ENCODE data around the gene FAM110D. TPM values are rescaled to one million over a fixed set of nuclear protein-coding genes. Genes with fewer than 3 reads are reported as not detected.

FAM110D gene
- total RNA-seq, 2 donors from 2014 or later = 5.2 to 5.3 TPM

DNA sequence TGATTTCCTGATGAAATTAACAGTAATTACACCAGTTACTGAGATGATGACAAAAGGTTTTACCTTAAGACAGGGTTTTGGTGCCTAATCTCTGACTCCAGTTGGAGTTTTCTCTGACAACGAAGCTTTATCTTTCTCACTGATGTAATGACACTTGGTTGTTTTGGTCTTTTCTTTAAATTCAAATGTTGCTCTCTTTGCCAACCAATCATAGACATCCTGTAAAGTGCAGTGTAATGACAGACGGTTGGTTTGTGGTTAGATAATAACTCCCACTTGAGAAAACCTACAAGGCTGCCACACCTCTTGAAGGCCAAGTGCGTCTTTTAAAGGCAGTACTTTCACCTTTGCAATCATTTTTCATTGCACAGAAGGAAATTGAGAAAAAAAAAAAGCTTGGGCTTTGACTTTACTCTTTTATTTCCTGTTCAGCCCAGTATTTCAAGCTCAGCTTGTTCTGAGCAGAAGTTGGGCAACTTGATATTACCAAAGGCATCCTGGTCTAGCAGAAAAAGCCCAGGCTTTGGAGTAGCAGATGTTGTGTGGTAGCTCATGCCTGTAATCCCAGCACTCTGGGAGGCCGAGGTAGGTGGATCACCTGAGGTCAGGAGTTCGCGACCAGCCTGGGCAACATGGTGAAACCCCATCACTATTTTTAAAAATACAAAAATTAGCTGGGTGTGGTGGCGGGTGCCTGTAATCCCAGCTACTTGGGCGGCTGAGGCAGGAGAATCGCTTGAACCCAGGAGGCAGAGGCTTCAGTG lies 32.4 kb upstream of the FAM110D start:
- no peak for DNase-seq
- intact Hi-C loops (cut with DNase I) = no loop called here

DNA sequence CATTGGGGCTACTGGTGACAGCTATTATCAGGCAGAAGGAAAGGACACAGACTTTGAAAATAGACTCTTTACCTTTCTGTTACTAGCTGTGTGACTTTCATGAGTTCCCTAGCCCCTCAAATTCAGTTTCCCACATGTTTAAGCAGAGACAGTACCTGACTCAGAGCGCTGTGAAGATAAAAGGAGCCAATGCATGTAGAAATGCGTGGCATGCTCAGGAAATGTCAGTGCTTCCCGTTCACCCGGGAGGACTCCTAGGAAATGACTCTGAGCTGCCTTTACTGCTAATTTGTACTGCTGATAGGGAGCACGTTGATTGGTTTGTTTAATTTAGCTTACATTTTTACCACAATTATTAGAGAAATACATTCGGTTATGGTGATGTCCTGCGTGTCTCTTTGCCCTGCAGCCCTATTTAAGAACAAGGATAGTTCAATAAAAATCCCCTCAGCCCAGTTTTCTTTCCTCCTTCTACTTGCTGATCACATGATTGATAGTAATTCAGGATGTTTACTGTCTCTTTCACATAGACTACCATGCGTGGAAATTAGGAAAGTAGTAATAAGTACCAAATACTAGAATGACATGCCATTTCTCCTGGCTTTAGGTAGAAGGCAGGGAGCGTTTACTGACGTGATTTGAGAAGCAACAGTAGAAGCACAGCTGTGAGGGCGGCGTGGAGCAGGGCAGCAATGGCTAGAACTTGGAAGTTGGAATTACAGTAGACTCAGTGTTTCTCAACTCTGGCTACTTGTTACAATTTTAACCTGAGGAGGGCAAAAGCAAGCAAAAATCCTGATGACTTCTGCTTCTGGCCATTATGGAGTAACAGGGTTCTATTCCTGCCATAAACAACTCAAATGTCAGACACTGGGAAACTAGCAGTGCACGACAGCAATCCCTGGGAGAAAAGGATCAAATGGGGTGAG lies 31.4 kb upstream of the FAM110D start:
- intact Hi-C loops (cut with DNase I) = no loop called here
- peak in 1 of 2 donors; percentile 49 for ATAC-seq

More for the DNA sequence above, 32.4 kb upstream of the FAM110D start:
- peak; percentile 72 to 75 for ATAC-seq

DNA sequence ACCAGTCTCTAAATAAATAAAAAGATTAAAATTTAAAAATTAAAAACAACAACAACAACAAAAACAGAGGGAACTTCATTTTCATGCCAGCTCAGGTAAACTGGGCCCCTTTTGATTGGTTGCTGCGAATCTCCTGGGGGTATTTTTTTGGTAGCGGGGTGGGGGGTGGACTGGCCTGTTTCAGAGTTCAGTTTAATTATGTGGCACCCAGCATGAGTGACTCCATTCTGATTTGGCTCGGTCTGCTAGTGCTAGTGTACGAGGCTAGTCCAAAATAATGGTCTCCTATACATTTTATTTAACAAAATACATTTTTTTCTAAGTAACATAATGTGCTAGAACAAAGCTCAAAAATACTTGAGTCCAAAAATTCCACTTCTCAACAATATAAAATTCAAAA lies 29.1 kb upstream of the FAM110D start:
- ATAC-seq = no peak
- no peak for DNase-seq
- intact Hi-C loops (cut with DNase I) = no loop called here

More for the DNA sequence above, 31.4 kb upstream of the FAM110D start:
- DNase-seq = no peak

DNA sequence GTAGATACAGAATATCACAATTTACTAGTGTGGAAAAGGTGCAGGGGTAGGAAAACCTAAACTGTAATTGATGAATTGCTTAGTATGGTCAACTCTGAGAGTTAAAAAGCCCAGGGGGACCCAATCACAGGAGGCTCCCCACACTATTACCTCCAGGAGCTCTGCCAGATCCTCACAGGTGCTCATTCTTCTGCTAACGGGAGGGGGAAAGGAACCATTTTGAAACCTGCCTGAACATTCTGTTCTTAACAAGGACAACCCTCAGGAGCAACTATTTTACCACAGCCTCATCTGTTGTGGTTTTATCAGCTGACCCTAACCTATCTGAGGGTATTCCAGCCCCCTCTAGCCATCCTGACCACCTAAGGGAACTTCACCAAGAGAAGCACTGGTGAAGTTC lies 28.2 kb upstream of the FAM110D start:
- no peak for ATAC-seq
- intact Hi-C loops (cut with DNase I) = no loop called here
- no peak for DNase-seq

DNA sequence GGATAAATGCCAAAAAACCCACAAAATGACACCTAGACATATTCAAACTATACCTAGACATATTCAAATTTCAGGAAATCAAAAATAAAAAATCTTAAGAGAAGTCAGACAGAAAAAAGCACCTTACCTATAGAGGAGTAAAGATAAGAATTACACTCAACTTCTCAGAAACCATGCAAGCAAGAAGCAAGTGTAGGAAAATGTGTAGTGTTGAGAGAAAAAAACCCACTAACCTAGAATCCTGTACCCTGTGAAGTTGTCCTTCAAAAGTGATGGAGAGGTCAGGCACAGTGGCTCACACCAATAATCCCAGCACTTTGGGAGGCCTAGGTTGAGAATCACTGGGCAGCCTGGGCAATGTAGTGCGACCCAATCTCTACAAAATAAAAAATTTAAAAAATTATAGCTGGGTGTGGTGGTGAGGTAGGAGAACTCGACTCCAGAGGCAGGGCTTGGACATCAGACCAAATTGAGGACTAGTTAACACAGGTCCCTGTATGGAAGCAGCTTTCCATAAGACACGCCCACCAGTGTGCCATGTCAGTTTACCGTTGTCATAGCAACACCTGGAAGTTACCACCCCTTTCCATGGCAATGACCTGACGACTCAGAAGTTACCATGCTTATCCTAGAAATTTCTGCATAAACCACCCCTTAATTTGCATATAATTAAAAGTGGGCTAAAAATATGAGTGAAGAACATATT lies 26.6 kb upstream of the FAM110D start:
- ATAC-seq (no peak), DNase-seq (no peak)
- intact Hi-C loops (cut with DNase I) = no loop called here

DNA sequence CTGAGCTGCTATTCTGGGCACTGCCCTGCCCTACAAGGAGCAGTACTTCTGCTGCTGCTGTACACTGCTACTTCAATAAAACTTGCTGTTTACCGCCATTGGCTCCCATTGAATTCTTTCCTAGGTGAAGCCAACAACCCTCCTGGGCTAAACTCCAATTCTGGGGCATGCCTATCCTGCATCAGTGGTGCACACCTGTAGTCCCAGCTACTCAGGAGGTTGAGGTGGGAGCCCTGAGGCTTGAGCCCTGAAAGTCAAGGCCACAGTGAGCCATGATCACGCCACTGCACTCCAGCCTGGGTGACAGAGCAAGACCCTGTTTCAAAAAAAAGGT lies 26.1 kb upstream of the FAM110D start:
- DNase-seq (no peak), ATAC-seq (no peak)
- intact Hi-C loops (cut with DNase I) = no loop called here

DNA sequence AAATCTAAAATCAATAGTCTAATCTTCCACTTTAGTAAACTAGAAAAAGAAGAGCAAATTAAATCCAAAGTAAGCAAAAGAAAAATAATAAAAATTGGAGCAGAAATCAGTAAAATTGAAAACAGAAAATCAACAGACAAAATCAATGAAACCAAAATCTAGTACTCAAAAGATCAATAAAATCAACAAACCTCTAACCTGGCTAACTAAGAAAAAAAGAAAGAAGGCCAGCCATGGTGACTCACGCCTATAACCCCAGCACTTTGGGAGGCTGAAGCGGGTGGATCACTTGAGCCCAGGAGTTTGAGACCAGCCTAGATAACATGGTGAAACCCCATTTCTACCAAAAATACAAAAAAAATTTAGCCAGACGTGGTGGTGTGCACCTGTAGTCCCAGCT lies 24.4 kb upstream of the FAM110D start:
- DNase-seq = no peak
- ATAC-seq = no peak
- intact Hi-C loops (cut with DNase I) = no loop called here

DNA sequence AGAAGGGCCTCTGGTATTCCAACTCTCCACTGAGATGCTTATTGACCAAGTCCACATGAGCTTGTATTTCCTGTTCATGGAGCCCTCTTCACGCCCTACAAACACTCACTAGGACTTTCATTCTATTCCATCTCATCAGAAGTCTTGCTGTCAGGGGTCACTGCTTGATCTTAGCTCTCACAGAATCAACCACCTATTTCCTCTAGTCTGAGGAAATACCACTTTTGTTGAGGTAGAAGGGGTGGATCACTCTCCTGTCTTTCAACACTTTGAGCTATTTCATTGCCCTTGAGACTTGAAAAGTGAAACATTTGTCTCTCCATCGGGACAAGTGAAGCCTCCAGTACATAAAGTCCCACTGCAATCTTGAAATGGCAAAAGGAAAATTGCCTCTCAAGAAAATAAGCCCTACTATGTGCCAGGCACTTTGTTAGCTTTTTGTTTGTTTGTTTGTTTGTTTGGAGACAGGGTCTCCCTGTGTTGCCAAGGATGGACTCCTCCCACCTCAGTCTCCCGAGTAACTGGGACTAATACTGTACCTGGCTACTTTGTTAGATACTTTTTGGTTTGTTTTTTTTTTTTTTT lies 19.8 kb upstream of the FAM110D start:
- intact Hi-C loops (cut with DNase I) = no loop called here
- DNase-seq (no peak), ATAC-seq (no peak)

DNA sequence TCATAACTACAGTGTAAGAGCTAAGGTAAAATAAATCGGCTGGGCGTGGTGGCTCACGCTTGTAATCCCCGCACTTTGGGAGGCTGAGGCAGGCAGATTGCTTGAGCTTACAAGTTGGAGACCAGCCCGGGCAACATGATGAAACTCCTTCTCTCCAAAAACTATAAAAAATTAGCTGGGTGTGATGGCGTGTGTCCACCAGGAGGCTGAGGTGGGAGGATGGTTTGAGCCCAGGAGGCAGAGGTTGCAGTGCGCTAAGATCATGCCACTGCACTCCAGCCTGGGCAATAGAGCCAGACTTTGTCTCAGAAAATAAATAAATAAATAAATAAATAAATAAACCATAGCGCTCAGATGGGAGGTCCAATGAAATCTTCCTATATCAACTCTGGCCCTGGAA lies 16.7 kb upstream of the FAM110D start:
- intact Hi-C loops (cut with DNase I) = no loop called here
- ATAC-seq = no peak
- no peak for DNase-seq

DNA sequence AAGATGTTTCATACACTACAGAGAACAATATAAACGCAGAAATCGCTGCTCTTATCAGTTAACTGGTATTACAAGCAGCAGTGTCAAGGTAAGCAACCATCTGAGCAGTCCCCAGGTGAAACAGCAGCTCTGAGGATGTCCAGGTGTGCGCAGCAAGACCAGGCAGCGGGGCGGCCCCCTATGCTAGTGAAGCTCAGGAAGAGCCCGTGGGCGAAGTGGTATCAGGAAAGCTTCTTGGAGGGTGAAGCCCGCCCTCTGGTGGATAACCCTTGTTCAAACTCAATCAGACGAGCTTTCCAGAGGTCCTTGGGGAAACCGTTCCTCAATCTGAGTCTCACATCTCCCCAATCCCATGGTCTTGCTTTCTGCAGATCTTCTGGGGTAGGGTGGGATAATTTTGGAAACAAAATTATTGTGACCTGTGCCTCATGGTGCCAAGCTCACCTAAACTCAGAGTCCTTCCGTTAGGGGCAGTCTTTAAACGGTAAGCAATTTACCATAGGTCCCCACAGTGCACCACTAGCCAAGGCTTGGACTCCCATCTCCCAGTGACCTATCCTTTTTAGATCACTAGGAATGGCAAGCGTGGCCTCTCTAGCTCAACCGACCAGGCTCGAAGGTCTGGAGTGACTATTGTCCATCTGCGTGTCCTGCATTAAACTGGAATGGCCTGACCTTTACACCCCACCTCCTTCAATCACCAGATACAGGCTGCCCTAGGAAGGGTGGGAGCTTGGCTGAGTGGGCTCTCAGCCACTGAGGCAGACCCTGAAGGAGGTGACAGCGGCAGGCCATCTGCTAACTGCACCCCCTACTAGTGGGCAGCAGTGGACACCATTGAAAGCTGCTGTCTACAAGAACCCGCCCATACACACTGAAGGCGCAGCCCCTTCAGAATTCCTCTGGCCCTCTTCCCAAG lies 13.6 kb upstream of the FAM110D start:
- peak; percentile 81 for DNase-seq
- intact Hi-C loops (cut with DNase I) = loop anchor here (2.0 to 5.0 kb wide), 3 partner anchors 38 to 108 kb away; no protein-coding TSS in a partner anchor
- ATAC-seq = peak; percentile 91 to 95

DNA sequence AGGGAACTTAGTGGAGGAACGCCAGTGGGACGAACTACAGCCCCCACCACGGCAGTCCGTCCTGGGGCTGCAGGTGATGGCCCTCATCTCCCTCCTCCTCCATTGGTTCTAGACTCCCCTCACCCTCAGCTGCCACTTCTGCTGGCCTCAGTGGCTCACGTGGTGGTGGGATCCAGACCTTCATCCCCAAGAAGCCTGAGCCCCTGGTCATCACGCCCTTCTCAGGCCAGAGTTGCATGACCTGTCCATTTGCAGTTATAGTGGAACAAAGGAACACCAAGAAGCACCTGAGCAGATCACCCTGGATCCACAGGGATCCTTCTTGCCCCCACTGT lies 13.0 kb upstream of the FAM110D start:
- DNase-seq (no peak), ATAC-seq (peak in 1 of 2 donors; percentile 11)
- intact Hi-C loops (cut with DNase I) = loop anchor here (2.0 to 5.0 kb wide), 3 partner anchors 39 to 109 kb away; no protein-coding TSS in a partner anchor

DNA sequence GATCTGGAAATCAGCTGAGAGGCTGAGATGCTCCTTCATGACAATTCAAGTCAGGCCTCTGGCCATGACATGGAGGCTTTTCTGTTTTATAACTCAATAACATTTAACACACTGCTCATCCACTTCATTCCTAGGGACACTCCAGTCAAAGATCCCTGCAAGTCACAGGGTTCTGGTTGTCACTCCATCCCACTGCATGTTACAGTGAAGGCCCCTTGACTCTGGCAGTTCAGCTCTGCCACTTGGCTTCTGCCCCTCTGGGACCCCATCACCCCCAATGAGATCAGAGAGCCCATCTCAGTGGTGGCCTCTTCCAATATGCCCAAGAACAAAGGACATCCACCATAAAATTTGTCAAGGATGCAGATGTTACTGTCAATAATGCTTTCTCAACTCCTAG lies 10.0 kb upstream of the FAM110D start:
- ATAC-seq = no peak
- DNase-seq = no peak
- intact Hi-C loops (cut with DNase I) = loop anchor here (5.0 kb wide), 2 partner anchors 42 to 112 kb away; no protein-coding TSS in a partner anchor

DNA sequence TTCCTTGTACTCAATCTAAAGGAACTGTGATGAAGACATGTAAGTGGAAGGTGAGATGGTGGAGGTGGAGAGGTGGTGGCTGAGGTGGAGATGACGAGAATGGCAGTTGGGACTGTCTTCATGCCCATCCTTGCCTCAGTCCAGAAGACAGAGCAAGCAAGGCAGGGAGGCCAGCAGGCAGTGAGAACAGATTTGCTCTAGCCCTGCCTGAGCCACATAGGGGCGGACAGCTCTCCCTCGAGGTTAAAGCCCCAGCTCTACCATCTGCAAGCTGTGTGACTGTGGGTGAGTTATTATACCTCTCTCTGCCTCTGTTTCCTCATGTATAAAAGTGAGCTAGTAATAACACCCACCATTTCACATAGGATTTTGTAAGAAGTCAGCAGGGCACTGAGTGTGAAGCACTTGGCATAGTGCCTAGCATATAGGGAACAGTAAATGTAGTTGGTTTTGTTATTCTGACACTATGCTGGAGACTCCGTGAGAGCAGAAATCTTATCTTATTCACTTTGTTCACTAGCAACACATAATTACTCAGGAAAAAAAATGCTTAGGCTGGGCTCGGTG lies 4.8 kb upstream of the FAM110D start:
- no peak for DNase-seq
- intact Hi-C loops (cut with DNase I) = loop anchor here in 1 of 2 donors (5.0 kb wide), 1 partner anchor 257 kb away; no protein-coding TSS in a partner anchor
- ATAC-seq = no peak

DNA sequence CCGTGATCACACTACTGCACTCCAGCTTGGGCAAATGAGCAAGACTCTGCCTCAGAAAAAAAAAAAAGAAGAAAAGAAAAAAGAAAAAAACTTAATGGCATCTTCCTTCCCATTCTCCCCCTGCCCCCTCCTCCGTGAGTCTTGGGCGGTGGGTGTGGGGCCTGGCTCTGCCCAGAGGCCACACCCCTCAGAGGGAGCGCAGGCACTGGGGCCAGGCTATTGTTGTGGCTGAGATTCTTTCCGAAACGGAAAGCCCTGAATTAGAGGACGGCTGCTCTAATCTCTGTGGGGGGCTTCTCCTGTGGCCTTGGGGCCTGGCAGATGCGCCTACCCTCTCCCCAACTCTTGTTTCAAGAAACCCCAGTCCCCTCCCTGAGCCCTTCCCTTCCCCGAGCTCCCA lies 4.1 kb upstream of the FAM110D start:
- ATAC-seq (peak in 1 of 2 donors; percentile 28), DNase-seq (no peak)
- intact Hi-C loops (cut with DNase I) = loop anchor here in 1 of 2 donors (5.0 kb wide), 1 partner anchor 257 kb away; no protein-coding TSS in a partner anchor

DNA sequence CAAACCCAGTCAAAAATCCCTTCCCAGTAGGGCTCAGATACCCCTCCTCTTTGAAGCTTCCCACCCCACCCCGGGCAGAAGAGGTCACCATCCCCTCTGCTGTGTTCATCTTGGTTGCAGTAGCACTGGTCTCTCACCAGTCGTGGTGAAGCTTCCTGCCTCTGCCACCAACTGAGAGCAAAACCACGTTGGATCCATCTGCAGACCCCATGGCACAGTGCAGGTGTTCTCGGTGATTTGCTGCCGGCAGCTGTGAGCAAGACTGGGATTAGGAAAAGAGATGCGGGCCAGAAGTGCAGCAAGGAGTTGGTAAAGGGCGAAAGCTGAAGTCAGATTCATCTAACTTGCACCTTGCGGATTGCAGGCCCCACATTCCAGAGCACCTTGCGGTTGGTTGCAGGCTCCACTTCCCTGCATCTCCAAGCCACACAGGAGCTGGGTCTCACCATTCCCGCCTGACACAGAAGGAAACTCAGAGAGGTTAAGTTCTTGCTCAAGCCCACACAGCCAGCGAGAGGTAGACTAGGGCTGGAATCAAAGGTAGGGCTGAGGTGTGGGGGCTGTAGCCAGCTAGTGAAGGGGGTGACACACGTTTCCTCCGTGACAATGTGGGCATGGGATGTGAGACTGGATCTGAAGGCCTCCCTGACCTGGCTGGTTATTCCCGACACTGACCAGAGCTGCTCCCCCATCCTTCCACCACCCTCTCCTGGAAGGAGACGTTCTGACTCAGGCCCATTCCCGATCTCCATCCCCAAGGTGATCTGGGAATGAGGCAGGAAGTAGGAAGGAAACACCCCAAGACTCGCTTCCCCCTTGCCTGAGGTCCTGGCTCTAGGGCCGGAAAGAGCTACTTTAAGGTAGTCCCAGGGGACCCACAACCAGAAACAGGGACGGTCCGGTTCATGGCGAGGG lies 3.3 kb upstream of the FAM110D start:
- ATAC-seq (peak in 1 of 2 donors; percentile 6), DNase-seq (no peak)
- intact Hi-C loops (cut with DNase I) = no loop called here

DNA sequence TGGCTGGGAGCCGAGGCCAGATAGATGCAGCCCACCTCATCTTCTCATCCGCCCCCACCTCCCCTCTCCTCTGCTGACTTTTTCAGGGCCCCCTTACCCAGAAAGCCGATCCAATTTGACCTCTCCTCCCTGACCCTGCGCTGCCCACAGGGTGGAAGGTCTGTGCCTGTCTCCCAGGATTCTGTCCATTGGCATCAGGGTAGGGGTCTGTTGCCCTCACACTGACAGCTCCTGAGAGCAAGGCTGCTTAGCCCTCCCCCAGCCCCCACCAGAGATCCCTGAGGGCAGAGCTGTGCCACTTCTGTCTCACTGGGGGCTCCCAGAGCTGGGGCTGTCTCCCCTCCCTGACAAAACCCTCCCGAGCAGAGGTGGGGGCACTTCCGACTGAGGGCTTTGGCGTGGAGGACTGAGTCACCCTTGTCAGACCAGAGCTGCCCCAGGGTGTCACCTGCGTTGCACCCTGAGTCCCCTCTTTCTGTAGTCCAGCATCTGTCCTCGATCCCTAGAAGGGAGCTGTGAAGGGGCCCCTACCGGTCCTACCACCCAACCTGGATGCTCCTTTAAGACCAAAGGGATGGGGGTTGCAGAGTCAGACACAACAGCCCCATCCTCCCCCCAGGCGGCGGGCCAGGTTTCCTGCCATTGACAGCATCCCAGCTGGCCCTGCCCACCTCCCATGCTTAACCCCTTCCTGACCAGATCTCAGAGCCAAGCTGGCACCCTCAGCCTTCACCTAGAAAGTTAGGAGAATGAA lies 2.4 kb upstream of the FAM110D start:
- peak; percentile 72 for DNase-seq
- intact Hi-C loops (cut with DNase I) = no loop called here
- peak; percentile 19 for ATAC-seq

Data from left cardiac atrium (tissue), 4 donors.